ENCODE data around the gene RNASET2.
"Not testable (repeated sequence)": the region's sequence is repeated elsewhere in the genome, so short reads cannot be mapped to it uniquely, and the experiment has no call there.

DNA sequence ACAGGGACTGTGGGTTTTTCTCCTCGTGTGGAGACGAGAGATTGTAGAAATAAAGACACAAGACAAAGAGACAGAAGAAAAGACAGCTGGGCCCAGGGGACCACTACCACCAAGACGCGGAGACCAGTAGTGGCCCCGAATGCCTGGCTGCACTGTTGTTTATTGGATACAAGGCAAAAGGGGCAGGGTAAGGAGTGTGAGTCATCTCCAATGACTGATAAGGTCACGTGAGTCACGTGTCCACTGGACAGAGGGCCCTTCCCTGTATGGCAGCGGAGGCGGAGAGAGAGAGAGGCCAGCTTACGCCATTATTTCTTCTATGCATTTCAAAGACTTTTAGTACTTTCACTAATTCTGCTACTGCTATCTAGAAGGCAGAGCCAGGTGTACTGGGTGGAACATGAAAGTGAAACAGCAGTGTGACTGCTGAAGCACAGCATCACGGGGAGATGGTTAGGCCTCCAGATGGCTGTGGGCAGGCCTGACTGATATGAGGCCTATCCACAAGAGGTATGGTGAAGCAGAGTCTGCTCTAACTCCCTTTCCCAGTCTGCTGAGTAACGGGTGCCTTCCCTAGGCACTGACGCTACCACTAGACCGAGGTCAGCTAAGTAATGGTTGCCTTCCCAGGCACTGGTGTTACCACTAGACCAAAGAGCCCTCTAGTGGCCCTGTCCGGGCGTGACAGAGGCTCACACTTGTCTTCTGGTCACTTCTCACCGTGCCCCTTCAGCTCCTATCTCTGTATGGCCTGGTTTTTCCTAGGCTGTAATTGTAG is 5.3 kb downstream of the RNASET2 start:
- TF ChIP-seq, protein P1, sequence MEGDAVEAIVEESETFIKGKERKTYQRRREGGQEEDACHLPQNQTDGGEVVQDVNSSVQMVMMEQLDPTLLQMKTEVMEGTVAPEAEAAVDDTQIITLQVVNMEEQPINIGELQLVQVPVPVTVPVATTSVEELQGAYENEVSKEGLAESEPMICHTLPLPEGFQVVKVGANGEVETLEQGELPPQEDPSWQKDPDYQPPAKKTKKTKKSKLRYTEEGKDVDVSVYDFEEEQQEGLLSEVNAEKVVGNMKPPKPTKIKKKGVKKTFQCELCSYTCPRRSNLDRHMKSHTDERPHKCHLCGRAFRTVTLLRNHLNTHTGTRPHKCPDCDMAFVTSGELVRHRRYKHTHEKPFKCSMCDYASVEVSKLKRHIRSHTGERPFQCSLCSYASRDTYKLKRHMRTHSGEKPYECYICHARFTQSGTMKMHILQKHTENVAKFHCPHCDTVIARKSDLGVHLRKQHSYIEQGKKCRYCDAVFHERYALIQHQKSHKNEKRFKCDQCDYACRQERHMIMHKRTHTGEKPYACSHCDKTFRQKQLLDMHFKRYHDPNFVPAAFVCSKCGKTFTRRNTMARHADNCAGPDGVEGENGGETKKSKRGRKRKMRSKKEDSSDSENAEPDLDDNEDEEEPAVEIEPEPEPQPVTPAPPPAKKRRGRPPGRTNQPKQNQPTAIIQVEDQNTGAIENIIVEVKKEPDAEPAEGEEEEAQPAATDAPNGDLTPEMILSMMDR (IDR thresholded peaks at IDR 0.05), result peak in 6 of 7 experiments; percentile 33 to 47 (median 40)
- not testable (repeated sequence) for TF ChIP-seq POLR2A (IDR thresholded peaks at IDR 0.05)
